Measurements from ENCODE around the gene TRPM4.

DNA sequence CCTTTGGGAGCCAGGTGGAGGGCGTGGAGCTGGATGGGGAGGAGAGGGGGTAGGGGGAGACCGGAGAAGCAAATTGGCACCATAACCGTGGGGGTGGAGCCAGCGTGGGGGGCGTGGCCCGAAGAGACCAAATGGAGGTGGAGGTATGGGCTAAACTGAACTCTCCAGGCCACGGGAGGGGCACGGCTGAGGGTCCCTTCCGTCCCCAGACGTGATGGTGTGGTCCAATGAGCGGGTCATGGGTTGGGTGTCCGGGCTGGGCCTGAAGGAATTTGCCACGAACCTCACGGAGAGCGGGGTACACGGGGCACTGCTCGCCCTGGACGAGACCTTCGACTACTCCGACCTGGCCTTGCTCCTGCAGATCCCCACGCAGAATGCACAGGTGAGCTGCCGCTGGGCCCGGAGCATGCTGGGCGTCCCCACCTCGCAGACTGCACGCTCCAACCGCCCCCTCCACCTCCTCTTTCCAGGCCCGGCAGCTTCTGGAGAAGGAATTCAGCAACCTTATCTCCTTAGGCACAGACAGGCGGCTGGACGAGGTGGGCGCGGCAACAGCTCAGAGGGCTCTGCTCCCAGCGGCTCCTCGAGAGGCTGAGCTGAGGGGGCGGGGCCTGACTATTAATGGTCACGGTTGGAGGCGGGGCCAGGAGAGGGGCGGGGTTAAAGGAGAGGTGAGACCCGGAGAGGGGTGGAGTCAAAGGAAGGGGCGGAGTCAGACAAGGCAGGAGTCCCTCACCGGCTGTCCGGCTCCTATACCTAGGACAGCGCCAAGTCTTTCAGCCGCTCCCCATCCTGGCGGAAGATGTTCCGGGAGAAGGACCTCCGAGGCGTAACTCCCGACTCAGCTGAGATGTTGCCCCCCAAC, 8.6 kb upstream of the TRPM4 start:
- TF ChIP-seq EP300 (IDR thresholded peaks at IDR 0.05) (no peak), POLR2A (IDR thresholded peaks at IDR 0.05) (peak; percentile 4 to 14), POLR2AphosphoS5 (IDR thresholded peaks at IDR 0.05) (no peak)
- TF ChIP-seq, protein P1, sequence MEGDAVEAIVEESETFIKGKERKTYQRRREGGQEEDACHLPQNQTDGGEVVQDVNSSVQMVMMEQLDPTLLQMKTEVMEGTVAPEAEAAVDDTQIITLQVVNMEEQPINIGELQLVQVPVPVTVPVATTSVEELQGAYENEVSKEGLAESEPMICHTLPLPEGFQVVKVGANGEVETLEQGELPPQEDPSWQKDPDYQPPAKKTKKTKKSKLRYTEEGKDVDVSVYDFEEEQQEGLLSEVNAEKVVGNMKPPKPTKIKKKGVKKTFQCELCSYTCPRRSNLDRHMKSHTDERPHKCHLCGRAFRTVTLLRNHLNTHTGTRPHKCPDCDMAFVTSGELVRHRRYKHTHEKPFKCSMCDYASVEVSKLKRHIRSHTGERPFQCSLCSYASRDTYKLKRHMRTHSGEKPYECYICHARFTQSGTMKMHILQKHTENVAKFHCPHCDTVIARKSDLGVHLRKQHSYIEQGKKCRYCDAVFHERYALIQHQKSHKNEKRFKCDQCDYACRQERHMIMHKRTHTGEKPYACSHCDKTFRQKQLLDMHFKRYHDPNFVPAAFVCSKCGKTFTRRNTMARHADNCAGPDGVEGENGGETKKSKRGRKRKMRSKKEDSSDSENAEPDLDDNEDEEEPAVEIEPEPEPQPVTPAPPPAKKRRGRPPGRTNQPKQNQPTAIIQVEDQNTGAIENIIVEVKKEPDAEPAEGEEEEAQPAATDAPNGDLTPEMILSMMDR (IDR thresholded peaks at IDR 0.05) = no peak

All from gastroesophageal sphincter (tissue), 3 donors.